OCI-LY7 (cell line): ENCODE results near the gene SPRR1B.

ENCODE experiments used
- CTCF ChIP-seq: fragments of 200-600 bp; sonication (generic); conservative IDR thresholded peaks from 2 replicates; pipeline ENCODE4 v1.5.1; 2014; ENCODE audit warnings: mild to moderate bottlenecking, antibody characterized with exemption, low read length, moderate library complexity, mixed read lengths
- EZH2phosphoT487 ChIP-seq: fragments of 200-600 bp; sonication (generic); IDR thresholded peaks from 2 replicates; pipeline ENCODE4 v1.6.1; 2018; ENCODE audit warnings: low read depth, borderline replicate concordance, mild to moderate bottlenecking, mixed run types, antibody characterized with exemption, low read length, moderate library complexity, mixed read lengths

- TF ChIP-seq CTCF = no peak
- no peak for TF ChIP-seq EZH2phosphoT487
These were observed 47.8 kb upstream of the SPRR1B start for GRCh38 chr1:152983234-152983633.
